Left forelimb (tissue), 1 donor: Measurements from ENCODE around the gene DISC1.

ENCODE experiments used
- DNase-seq: peaks from one replicate; pipeline ENCODE4 v3.0.0-alpha.2; 2018; ENCODE audit warnings: low spot score

DISC1 gene

GRCh38 chr1:232046451-232047306 lies 420.1 kb downstream of the DISC1 start:
- no peak for DNase-seq

GRCh38 chr1:232047473-232047872 lies 420.9 kb downstream of the DISC1 start:
- DNase-seq: no peak

- no peak for DNase-seq
Measured at GRCh38 chr1:232048481-232048880, 421.9 kb downstream of the DISC1 start.

GRCh38 chr1:232049335-232049734 lies 422.7 kb downstream of the DISC1 start:
- DNase-seq: no peak

GRCh38 chr1:232057217-232057895 lies 430.8 kb downstream of the DISC1 start:
- no peak for DNase-seq

GRCh38 chr1:232057896-232058274 lies 431.3 kb downstream of the DISC1 start:
- DNase-seq: no peak

- no peak for DNase-seq
Measured at GRCh38 chr1:232059726-232060374, 433.3 kb downstream of the DISC1 start.

- no peak for DNase-seq
Measured at GRCh38 chr1:232062967-232063366, 436.4 kb downstream of the DISC1 start.

GRCh38 chr1:232066521-232066920 lies 439.9 kb downstream of the DISC1 start:
- no peak for DNase-seq

GRCh38 chr1:232074265-232074664 lies 447.7 kb downstream of the DISC1 start:
- DNase-seq: no peak

GRCh38 chr1:232077809-232078208 lies 451.2 kb downstream of the DISC1 start:
- DNase-seq: no peak

GRCh38 chr1:232084584-232085223 lies 458.1 kb downstream of the DISC1 start:
- no peak for DNase-seq

- no peak for DNase-seq
Measured at GRCh38 chr1:232090816-232091215, 464.2 kb downstream of the DISC1 start.
